ENCODE results near the gene PROZ.

GRCh38 chr13:113209759-113210421 is 51.4 kb downstream of the PROZ start:
- TF ChIP-seq CTCF (IDR thresholded peaks at IDR 0.05): no peak
- TF ChIP-seq EP300 (IDR thresholded peaks at IDR 0.05): no peak
- no peak for TF ChIP-seq POLR2AphosphoS5 (IDR thresholded peaks at IDR 0.05)
- TF ChIP-seq POLR2A (IDR thresholded peaks at IDR 0.05): no peak

Data from sigmoid colon (tissue), 4 donors.